ENCODE measurements around the gene REC114. TPM values are rescaled to one million over a fixed set of nuclear protein-coding genes. Genes with fewer than 3 reads are reported as not detected.

The REC114 gene
- polyA plus RNA-seq, 1 experiment, result not detected

- Histone ChIP-seq H3K27ac (ENCODE audit: low read depth, low read length) (no peak overlapping the region), H3K27me3 (ENCODE audit: control insufficient read depth, insufficient read depth, low read length) (peaks cover 3% of the 10 kb centered on the region), H3K4me3 (ENCODE audit: low read depth, low read length) (no peak overlapping the region), H3K9me3 (ENCODE audit: control insufficient read depth, insufficient read depth, low read length) (no peaks in the 10 kb centered on the region)
- no peak for TF ChIP-seq CTCF (IDR thresholded peaks at IDR 0.05; ENCODE audit: low read depth, low read length)
- DNase-seq (ENCODE audit: low read depth, low spot score), result no peak
- CTCF ChIA-PET, result interaction anchor here (0.6 to 0.7 kb wide), 4 partner anchors 17 to 1918 kb away, joined by 3 to 8 read pairs (median 6); no protein-coding TSS in a partner anchor
- POLR2A ChIA-PET, result no interaction called here
Measured at GRCh38 chr15:73500696-73501095, 57.7 kb downstream of the REC114 start.

GRCh38 chr15:73504885-73505284, 61.9 kb downstream of the REC114 start:
- CTCF ChIA-PET, result no interaction called here
- H3K9me3 ChIP-seq (ENCODE audit: control insufficient read depth, insufficient read depth, low read length), result no peaks in the 10 kb centered on the region
- DNase-seq (ENCODE audit: low read depth, low spot score), result no peak
- no peak overlapping the region for H3K4me3 ChIP-seq (ENCODE audit: low read depth, low read length)
- H3K27me3 ChIP-seq (ENCODE audit: control insufficient read depth, insufficient read depth, low read length), result peaks cover 3% of the 10 kb centered on the region
- H3K27ac ChIP-seq (ENCODE audit: low read depth, low read length), result no peak overlapping the region
- TF ChIP-seq CTCF (IDR thresholded peaks at IDR 0.05; ENCODE audit: low read depth, low read length), result no peak
- POLR2A ChIA-PET, result no interaction called here

- no peak for DNase-seq (ENCODE audit: low read depth, low spot score)
- no peak overlapping the region for H3K4me3 ChIP-seq (ENCODE audit: low read depth, low read length)
- no peaks in the 10 kb centered on the region for H3K9me3 ChIP-seq (ENCODE audit: control insufficient read depth, insufficient read depth, low read length)
- CTCF ChIA-PET, result no interaction called here
- no peak for TF ChIP-seq CTCF (IDR thresholded peaks at IDR 0.05; ENCODE audit: low read depth, low read length)
- H3K27ac ChIP-seq (ENCODE audit: low read depth, low read length), result no peak overlapping the region
- POLR2A ChIA-PET, result no interaction called here
- H3K27me3 ChIP-seq (ENCODE audit: control insufficient read depth, insufficient read depth, low read length), result peaks cover 9% of the 10 kb centered on the region
Measured at GRCh38 chr15:73515527-73515926, 72.6 kb downstream of the REC114 start.

- no peak for DNase-seq (ENCODE audit: low read depth, low spot score)
- no peaks in the 10 kb centered on the region for H3K9me3 ChIP-seq (ENCODE audit: control insufficient read depth, insufficient read depth, low read length)
- ChIA-PET POLR2A (no interaction called here), CTCF (interaction anchor here (0.6 kb wide), 1 partner anchor 17 kb away, joined by 5 read pairs; no protein-coding TSS in a partner anchor)
- H3K27me3 ChIP-seq (ENCODE audit: control insufficient read depth, insufficient read depth, low read length), result peaks cover 9% of the 10 kb centered on the region
- no peak for TF ChIP-seq CTCF (IDR thresholded peaks at IDR 0.05; ENCODE audit: low read depth, low read length)
- H3K27ac ChIP-seq (ENCODE audit: low read depth, low read length), result no peak overlapping the region
- no peak overlapping the region for H3K4me3 ChIP-seq (ENCODE audit: low read depth, low read length)
Measured at GRCh38 chr15:73517566-73517965, 74.6 kb downstream of the REC114 start.

GRCh38 chr15:73518180-73518862, 75.4 kb downstream of the REC114 start:
- no peak for TF ChIP-seq CTCF (IDR thresholded peaks at IDR 0.05; ENCODE audit: low read depth, low read length)
- no peak for DNase-seq (ENCODE audit: low read depth, low spot score)
- peaks cover 9% of the 10 kb centered on the region for H3K27me3 ChIP-seq (ENCODE audit: control insufficient read depth, insufficient read depth, low read length)
- CTCF ChIA-PET, result interaction anchor here (0.6 kb wide), 1 partner anchor 18 kb away, joined by 5 read pairs; no protein-coding TSS in a partner anchor
- H3K9me3 ChIP-seq (ENCODE audit: control insufficient read depth, insufficient read depth, low read length), result no peaks in the 10 kb centered on the region
- POLR2A ChIA-PET, result no interaction called here
- H3K4me3 ChIP-seq (ENCODE audit: low read depth, low read length), result no peak overlapping the region
- no peak overlapping the region for H3K27ac ChIP-seq (ENCODE audit: low read depth, low read length)
